Neuronal stem cell (in vitro differentiated cells): ENCODE results near the gene RNF213.

ENCODE experiments used
- DNase-seq: peaks from one replicate; pipeline ENCODE4 v3.0.0-alpha.2; 2013; ENCODE audit warnings: low spot score
- H2AFZ ChIP-seq: one replicate; pipeline ENCODE4 v1.6.1; 2013; ENCODE audit warnings: mild to moderate bottlenecking, low read length, inconsistent platforms
- H2AK5ac ChIP-seq: 2 replicates; pipeline ENCODE4 v1.6.1; 2013; ENCODE audit warnings: low read depth, mild to moderate bottlenecking, inconsistent platforms, low read length, moderate library complexity, mixed read lengths
- H2BK120ac ChIP-seq: 2 replicates; pipeline ENCODE4 v1.6.1; 2013; ENCODE audit warnings: low read depth, mild to moderate bottlenecking, inconsistent platforms, low read length, moderate library complexity, mixed read lengths
- H2BK12ac ChIP-seq: one replicate; pipeline ENCODE4 v1.6.1; 2013; ENCODE audit warnings: low read length, inconsistent platforms
- H2BK15ac ChIP-seq: 2 replicates; pipeline ENCODE4 v1.6.1; 2013; ENCODE audit warnings: mild to moderate bottlenecking, low read length, inconsistent platforms, mixed read lengths
- H2BK5ac ChIP-seq: one replicate; pipeline ENCODE4 v1.6.1; 2013; ENCODE audit warnings: inconsistent platforms, mild to moderate bottlenecking, low read length, moderate library complexity
- H3K14ac ChIP-seq: one replicate; pipeline ENCODE4 v1.6.1; 2013; ENCODE audit warnings: low read length, inconsistent platforms
- H3K18ac ChIP-seq: 2 replicates; pipeline ENCODE4 v1.6.1; 2013; ENCODE audit warnings: low read length, inconsistent platforms
- H3K23ac ChIP-seq: 2 replicates; pipeline ENCODE4 v1.6.1; 2013; ENCODE audit warnings: low read depth, mild to moderate bottlenecking, mixed read lengths, low read length, inconsistent platforms; ENCODE audit not compliant: poor library complexity
- H3K27ac ChIP-seq: replicated peaks from 3 replicates; pipeline ENCODE4 v1.5.1; 2013; ENCODE audit warnings: low read length, inconsistent platforms
- H3K27me3 ChIP-seq, 3 experiments: 2 replicates each; pipeline ENCODE4 v1.6.1; 2013; ENCODE audit warnings: low read length in 3 of 3, mild to moderate bottlenecking in 2 of 3, inconsistent platforms in 1 of 3, low read depth in 1 of 3, mixed read lengths in 1 of 3, moderate library complexity in 1 of 3; ENCODE audit not compliant: control insufficient read depth in 3 of 3, insufficient read depth in 3 of 3
- H3K36me3 ChIP-seq, 2 donors: replicated peaks in 1 of 2; 2 replicates each; pipeline ENCODE4 v1.6.1; 2013; ENCODE audit warnings: low read length in 2 of 2; ENCODE audit not compliant: control insufficient read depth in 2 of 2, insufficient read depth in 2 of 2
- H3K4ac ChIP-seq: 2 replicates; pipeline ENCODE4 v1.6.1; 2013; ENCODE audit warnings: inconsistent platforms, mild to moderate bottlenecking, low read length, moderate library complexity
- H3K4me1 ChIP-seq, 2 donors: 1 replicate in 1 of 2; 2 replicates in 1 of 2; pipeline ENCODE4 v1.6.1; 2013; ENCODE audit warnings: low read length in 2 of 2, low read depth in 1 of 2; ENCODE audit not compliant: control insufficient read depth in 2 of 2, insufficient read depth in 1 of 2
- H3K4me2 ChIP-seq: one replicate; pipeline ENCODE4 v1.6.1; 2013; ENCODE audit warnings: mild to moderate bottlenecking, low read length, inconsistent platforms; ENCODE audit not compliant: insufficient read depth, poor library complexity, severe bottlenecking
- H3K4me3 ChIP-seq, 2 donors: 2 replicates each; pipeline ENCODE4 v1.5.1; 2013; ENCODE audit warnings: low read length in 2 of 2, mild to moderate bottlenecking in 2 of 2, inconsistent platforms in 1 of 2, moderate library complexity in 1 of 2
- H3K79me1 ChIP-seq: one replicate; pipeline ENCODE4 v1.6.1; 2013; ENCODE audit warnings: low read depth, mild to moderate bottlenecking, inconsistent platforms, low read length, moderate library complexity
- H3K9ac ChIP-seq: one replicate; pipeline ENCODE4 v1.6.1; 2013; ENCODE audit warnings: mild to moderate bottlenecking, low read depth, low read length, inconsistent platforms; ENCODE audit not compliant: poor library complexity
- H3K9me3 ChIP-seq, 2 donors: replicated peaks in 1 of 2; 2 replicates each; pipeline versions ENCODE3 to v1.6.1; 2013; ENCODE audit warnings: low read length in 2 of 2, mild to moderate bottlenecking in 2 of 2, inconsistent platforms in 1 of 2, low read depth in 1 of 2, mixed read lengths in 1 of 2, moderate library complexity in 1 of 2; ENCODE audit not compliant: control insufficient read depth in 2 of 2, insufficient read depth in 1 of 2
- H4K8ac ChIP-seq: one replicate; pipeline ENCODE4 v1.6.1; 2013; ENCODE audit warnings: low read depth, mild to moderate bottlenecking, inconsistent platforms, low read length, moderate library complexity
- H4K91ac ChIP-seq: one replicate; pipeline ENCODE4 v1.6.1; 2013; ENCODE audit warnings: low read length, low read depth, mild to moderate bottlenecking, inconsistent platforms; ENCODE audit not compliant: poor library complexity
- WGBS, 2 donors: extraction: QIAGEN DNeasy Blood & Tissue Kit; methylation state at CpG; one replicate each; pipeline ENCODE4 v1.1.7; 2013; ENCODE audit warnings: missing lambda C conversion rate in 2 of 2, mixed read lengths in 1 of 2; ENCODE audit not compliant: insufficient read length in 2 of 2, insufficient replicate concordance in 1 of 2; ENCODE audit errors: extremely low coverage in 2 of 2; 5-methylcytosine and 5-hydroxymethylcytosine counted together

Gene RNF213

GRCh38 chr17:80261159-80261894 is 675 bp downstream of the RNF213 start:
- Histone ChIP-seq H4K91ac (no peak overlapping the region), H3K4me2 (peak overlapping the region; percentile 77), H2AFZ (peak overlapping the region; percentile 79), H3K9ac (peak overlapping the region; percentile 88), H3K18ac (peak overlapping the region; percentile 99), H3K79me1 (peaks cover 9% of the 10 kb centered on the region), H3K23ac (peak overlapping the region; percentile 93), H2BK5ac (peak overlapping the region; percentile 98), H3K4me3 (peak overlapping the region; percentile 57 to 87), H3K36me3 (peaks cover 2 to 11% of the 10 kb centered on the region in 2 donors), H3K14ac (peak overlapping the region; percentile 89), H3K4me1 (peaks cover 17 to 26% of the 10 kb centered on the region in 2 donors), H3K27me3 (no peaks in the 10 kb centered on the region), H4K8ac (no peak overlapping the region), H2AK5ac (peak overlapping the region; percentile 95), H2BK15ac (peak overlapping the region; percentile 81), H3K4ac (peak overlapping the region; percentile 95), H3K27ac (peak overlapping the region; percentile 99), H2BK12ac (no peak overlapping the region), H3K9me3 (no peaks in the 10 kb centered on the region), H2BK120ac (peak overlapping the region; percentile 100)
- no CpG with 5 or more reads among the region's 45 CpGs for WGBS, 2 donors
- DNase-seq = peak; percentile 79

GRCh38 chr17:80261895-80262279 is 1.2 kb downstream of the RNF213 start:
- peaks cover 17 to 26% of the 10 kb centered on the region in 2 donors for H3K4me1 ChIP-seq
- peaks cover 2 to 11% of the 10 kb centered on the region in 2 donors for H3K36me3 ChIP-seq
- H2BK120ac ChIP-seq = no peak overlapping the region
- no peaks in the 10 kb centered on the region for H3K27me3 ChIP-seq
- peak overlapping the region; percentile 28 for H2BK15ac ChIP-seq
- H3K9ac ChIP-seq = no peak overlapping the region
- no peak for DNase-seq
- H4K8ac ChIP-seq = no peak overlapping the region
- peak overlapping the region; percentile 57 for H3K4ac ChIP-seq
- H3K23ac ChIP-seq = no peak overlapping the region
- H3K79me1 ChIP-seq = peaks cover 9% of the 10 kb centered on the region
- H2BK5ac ChIP-seq = peak overlapping the region; percentile 32
- peak overlapping the region; percentile 99 for H3K27ac ChIP-seq
- peak overlapping the region; percentile 77 for H3K4me2 ChIP-seq
- WGBS, 2 donors = no CpG with 5 or more reads among the region's 8 CpGs
- peak overlapping the region; percentile 57 to 87 for H3K4me3 ChIP-seq
- H2BK12ac ChIP-seq = peak overlapping the region; percentile 4
- H3K18ac ChIP-seq = peak overlapping the region; percentile 89
- H3K14ac ChIP-seq = no peak overlapping the region
- H4K91ac ChIP-seq = no peak overlapping the region
- H2AFZ ChIP-seq = peak overlapping the region; percentile 79
- no peak overlapping the region for H2AK5ac ChIP-seq
- no peaks in the 10 kb centered on the region for H3K9me3 ChIP-seq

- H3K4ac ChIP-seq = no peak overlapping the region
- H2AK5ac ChIP-seq = peak overlapping the region; percentile 97
- H2BK12ac ChIP-seq = peak overlapping the region; percentile 4
- H2AFZ ChIP-seq = no peak overlapping the region
- peaks cover 17 to 26% of the 10 kb centered on the region in 2 donors for H3K4me1 ChIP-seq
- no peak overlapping the region for H3K23ac ChIP-seq
- H3K27ac ChIP-seq = peak overlapping the region; percentile 99
- H3K9ac ChIP-seq = no peak overlapping the region
- no peak overlapping the region for H3K14ac ChIP-seq
- no peak overlapping the region for H2BK120ac ChIP-seq
- no peaks in the 10 kb centered on the region for H3K9me3 ChIP-seq
- H2BK15ac ChIP-seq = peak overlapping the region; percentile 28
- H4K91ac ChIP-seq = no peak overlapping the region
- H3K36me3 ChIP-seq = peaks cover 2 to 12% of the 10 kb centered on the region in 2 donors
- no peak for DNase-seq
- peak overlapping the region; percentile 32 for H2BK5ac ChIP-seq
- H3K27me3 ChIP-seq = no peaks in the 10 kb centered on the region
- peaks cover 9% of the 10 kb centered on the region for H3K79me1 ChIP-seq
- peak overlapping the region; percentile 36 for H3K4me2 ChIP-seq
- H3K18ac ChIP-seq = no peak overlapping the region
- H4K8ac ChIP-seq = no peak overlapping the region
- no CpG with 5 or more reads among the region's 3 CpGs for WGBS, 2 donors
- peak overlapping the region in 1 of 2 donors; percentile 57 for H3K4me3 ChIP-seq
These were observed 1.6 kb downstream of the RNF213 start for GRCh38 chr17:80262291-80262690.

GRCh38 chr17:80262775-80263244 is 2.2 kb downstream of the RNF213 start:
- peaks cover 17 to 26% of the 10 kb centered on the region in 2 donors for H3K4me1 ChIP-seq
- H2AFZ ChIP-seq = no peak overlapping the region
- H3K9ac ChIP-seq = peak overlapping the region; percentile 14
- H3K27me3 ChIP-seq = no peaks in the 10 kb centered on the region
- peak overlapping the region; percentile 80 for H3K23ac ChIP-seq
- peaks cover 2 to 15% of the 10 kb centered on the region in 2 donors for H3K36me3 ChIP-seq
- H2BK12ac ChIP-seq = peak overlapping the region; percentile 95
- H3K79me1 ChIP-seq = peaks cover 9% of the 10 kb centered on the region
- H3K14ac ChIP-seq = no peak overlapping the region
- peak overlapping the region; percentile 47 for H2BK120ac ChIP-seq
- peak overlapping the region; percentile 88 for H3K18ac ChIP-seq
- no CpG with 5 or more reads among the region's 8 CpGs for WGBS, 2 donors
- H3K4me2 ChIP-seq = peak overlapping the region; percentile 21
- no peak overlapping the region for H3K4ac ChIP-seq
- no peaks in the 10 kb centered on the region for H3K9me3 ChIP-seq
- H3K27ac ChIP-seq = peak overlapping the region; percentile 99
- no peak overlapping the region for H3K4me3 ChIP-seq
- H4K91ac ChIP-seq = peak overlapping the region; percentile 68
- H2AK5ac ChIP-seq = peak overlapping the region; percentile 97
- no peak for DNase-seq
- H2BK15ac ChIP-seq = peak overlapping the region; percentile 75
- no peak overlapping the region for H4K8ac ChIP-seq
- H2BK5ac ChIP-seq = no peak overlapping the region
